ENCODE results near the gene ST8SIA1. TPM values are rescaled to one million over a fixed set of nuclear protein-coding genes. Genes with fewer than 3 reads are reported as not detected.

Gene ST8SIA1
- total RNA-seq, 1 donor from 2014 or later, result 2.2 TPM

- H3K27me3 Mint-ChIP-seq (ENCODE audit: low read depth), result no peaks in the 10 kb centered on the region
- H3K36me3 Mint-ChIP-seq, result no peaks in the 10 kb centered on the region
- peaks cover 30% of the 10 kb centered on the region for H3K4me1 Mint-ChIP-seq
- H3K4me3 Mint-ChIP-seq, result no peak overlapping the region
- H3K27ac Mint-ChIP-seq, result peak overlapping the region; percentile 44
- no peaks in the 10 kb centered on the region for H3K9me3 Mint-ChIP-seq
- no peak for TF ChIP-seq CTCF (IDR thresholded peaks at IDR 0.05; ENCODE audit: unreplicated experiment)
- DNase-seq (ENCODE audit: low spot score in 2 of 2, unreplicated experiment in 2 of 2), result no peak
Measured at GRCh38 chr12:22230280-22230794, 104.2 kb downstream of the ST8SIA1 start.

- peak overlapping the region; percentile 68 for H3K27ac Mint-ChIP-seq
- no peaks in the 10 kb centered on the region for H3K27me3 Mint-ChIP-seq (ENCODE audit: low read depth)
- H3K4me3 Mint-ChIP-seq, result no peak overlapping the region
- no peak for TF ChIP-seq CTCF (IDR thresholded peaks at IDR 0.05; ENCODE audit: unreplicated experiment)
- peaks cover 28% of the 10 kb centered on the region for H3K4me1 Mint-ChIP-seq
- H3K9me3 Mint-ChIP-seq, result no peaks in the 10 kb centered on the region
- DNase-seq (ENCODE audit: low spot score in 2 of 2, unreplicated experiment in 2 of 2), result no peak
- no peaks in the 10 kb centered on the region for H3K36me3 Mint-ChIP-seq
Measured at GRCh38 chr12:22229652-22230279, 104.7 kb downstream of the ST8SIA1 start.

GRCh38 chr12:22228022-22228875 is 106.3 kb downstream of the ST8SIA1 start:
- Mint-ChIP-seq H3K9me3 (no peaks in the 10 kb centered on the region), H3K4me1 (peaks cover 20% of the 10 kb centered on the region), H3K27me3 (ENCODE audit: low read depth) (no peaks in the 10 kb centered on the region), H3K4me3 (no peak overlapping the region), H3K36me3 (no peaks in the 10 kb centered on the region), H3K27ac (no peak overlapping the region)
- no peak for DNase-seq (ENCODE audit: low spot score in 2 of 2, unreplicated experiment in 2 of 2)
- no peak for TF ChIP-seq CTCF (IDR thresholded peaks at IDR 0.05; ENCODE audit: unreplicated experiment)

GRCh38 chr12:22223356-22223755 is 111.2 kb downstream of the ST8SIA1 start:
- H3K36me3 Mint-ChIP-seq, result no peaks in the 10 kb centered on the region
- H3K4me1 Mint-ChIP-seq, result no peaks in the 10 kb centered on the region
- no peak for TF ChIP-seq CTCF (IDR thresholded peaks at IDR 0.05; ENCODE audit: unreplicated experiment)
- no peak overlapping the region for H3K4me3 Mint-ChIP-seq
- no peak for DNase-seq (ENCODE audit: low spot score in 2 of 2, unreplicated experiment in 2 of 2)
- H3K27me3 Mint-ChIP-seq (ENCODE audit: low read depth), result no peaks in the 10 kb centered on the region
- no peak overlapping the region for H3K27ac Mint-ChIP-seq
- no peaks in the 10 kb centered on the region for H3K9me3 Mint-ChIP-seq

- no peak for TF ChIP-seq CTCF (IDR thresholded peaks at IDR 0.05; ENCODE audit: unreplicated experiment)
- no peak overlapping the region for H3K4me3 Mint-ChIP-seq
- peaks cover 9% of the 10 kb centered on the region for H3K4me1 Mint-ChIP-seq
- H3K27me3 Mint-ChIP-seq (ENCODE audit: low read depth), result no peaks in the 10 kb centered on the region
- DNase-seq (ENCODE audit: low spot score in 2 of 2, unreplicated experiment in 2 of 2), result no peak
- H3K27ac Mint-ChIP-seq, result no peak overlapping the region
- peaks cover 14% of the 10 kb centered on the region for H3K9me3 Mint-ChIP-seq
- H3K36me3 Mint-ChIP-seq, result no peaks in the 10 kb centered on the region
Measured at GRCh38 chr12:22217556-22217955, 117.0 kb downstream of the ST8SIA1 start.

Measured in mesothelial cell of epicardium (in vitro differentiated cells).